ENCODE measurements around the gene MTMR1. TPM values are rescaled to one million over a fixed set of nuclear protein-coding genes. Genes with fewer than 3 reads are reported as not detected.

The MTMR1 gene
- total RNA-seq, 1 experiment from 2014 or later = 15.6 TPM

DNA sequence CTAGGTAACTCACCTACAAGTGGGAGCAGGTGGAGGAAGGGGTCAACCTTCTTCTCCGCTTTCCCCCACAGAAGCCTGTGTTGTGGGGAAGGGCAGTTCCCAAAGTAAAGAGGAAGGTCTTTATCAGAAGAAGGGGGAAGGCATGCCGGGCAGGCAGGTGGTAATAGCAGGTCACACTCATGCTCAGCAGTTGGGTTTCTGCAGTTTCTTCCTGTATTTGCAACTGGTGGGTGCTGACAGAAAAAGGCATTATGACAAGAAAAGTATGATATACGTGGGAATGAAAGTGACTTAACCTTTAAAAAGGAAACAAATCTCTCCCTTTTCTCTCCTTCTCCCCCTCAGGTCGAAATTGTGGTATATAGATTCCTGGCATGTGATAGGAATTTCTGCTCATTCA, 3.7 kb downstream of the MTMR1 start:
- DNase-seq (ENCODE audit: low spot score) (no peak), ATAC-seq (no peak)
- H3K4me1 Mint-ChIP-seq = peaks cover 14% of the 10 kb centered on the region
- no peaks in the 10 kb centered on the region for H3K9me3 Mint-ChIP-seq
- POLR2A ChIA-PET = no interaction called here
- H3K27me3 Mint-ChIP-seq (ENCODE audit: low read depth) = no peaks in the 10 kb centered on the region
- no peak overlapping the region for H3K4me3 Mint-ChIP-seq
- H3K36me3 Mint-ChIP-seq = no peaks in the 10 kb centered on the region
- CTCF ChIA-PET = no interaction called here
- H3K27ac Mint-ChIP-seq = no peak overlapping the region
- TF ChIP-seq ZSCAN18 (CRISPR knock-in tag; IDR thresholded peaks at IDR 0.05) = no peak
- no peak for TF ChIP-seq TCF7 (CRISPR knock-in tag; IDR thresholded peaks at IDR 0.05; ENCODE audit: low read depth)
- TF ChIP-seq OVOL2 (CRISPR knock-in tag; IDR thresholded peaks at IDR 0.05; ENCODE audit: borderline replicate concordance) = no peak
- TF ChIP-seq NFYB (CRISPR knock-in tag; conservative IDR thresholded peaks at IDR 0.05; ENCODE audit: low read depth) = no peak
- TF ChIP-seq FOXJ3 (CRISPR knock-in tag; IDR thresholded peaks at IDR 0.05; ENCODE audit: borderline replicate concordance) = no peak

GRCh38 chrX:150697641-150698040, 4.4 kb downstream of the MTMR1 start:
- H3K27me3 Mint-ChIP-seq (ENCODE audit: low read depth) = no peaks in the 10 kb centered on the region
- no peak overlapping the region for H3K4me3 Mint-ChIP-seq
- H3K27ac Mint-ChIP-seq = no peak overlapping the region
- ChIA-PET POLR2A (no interaction called here), CTCF (no interaction called here)
- DNase-seq (ENCODE audit: low spot score) = no peak
- H3K4me1 Mint-ChIP-seq = peaks cover 10% of the 10 kb centered on the region; the same call in 1 of the 2 replicates
- H3K36me3 Mint-ChIP-seq = no peaks in the 10 kb centered on the region
- TF ChIP-seq NFATC4 (CRISPR knock-in tag; IDR thresholded peaks at IDR 0.05) (no peak), NR1H2 (CRISPR knock-in tag; IDR thresholded peaks at IDR 0.05) (no peak), TP53 (CRISPR knock-in tag; IDR thresholded peaks at IDR 0.05) (no peak), TCF7 (CRISPR knock-in tag; IDR thresholded peaks at IDR 0.05; ENCODE audit: low read depth) (no peak), ATF6 (CRISPR knock-in tag; IDR thresholded peaks at IDR 0.05) (no peak), ERG (CRISPR knock-in tag; IDR thresholded peaks at IDR 0.05) (no peak)
- H3K9me3 Mint-ChIP-seq = no peaks in the 10 kb centered on the region
- ATAC-seq = no peak

DNA sequence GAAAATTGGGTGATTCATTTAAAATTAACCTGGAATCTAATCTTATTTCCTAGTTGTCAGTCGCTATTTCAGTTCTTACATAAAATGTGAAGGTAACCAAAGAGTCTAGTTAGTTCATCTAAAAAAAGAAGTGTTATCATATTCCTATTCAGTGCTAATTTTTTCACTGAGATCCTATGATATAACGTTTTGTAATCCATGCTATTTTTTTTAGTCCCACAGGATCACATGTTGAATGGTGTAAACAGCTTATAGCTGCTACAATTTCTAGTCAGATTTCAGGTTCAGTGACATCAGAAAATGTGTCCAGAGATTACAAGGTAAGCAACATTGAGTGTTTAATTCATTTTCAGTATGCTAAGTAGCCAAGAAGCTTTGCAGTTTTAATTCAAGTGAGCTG, 5.8 kb downstream of the MTMR1 start:
- no peaks in the 10 kb centered on the region for H3K36me3 Mint-ChIP-seq
- peaks cover 8% of the 10 kb centered on the region; the same call in 1 of the 2 replicates for H3K4me1 Mint-ChIP-seq
- H3K9me3 Mint-ChIP-seq = no peaks in the 10 kb centered on the region
- POLR2A ChIA-PET = no interaction called here
- no peaks in the 10 kb centered on the region for H3K27me3 Mint-ChIP-seq (ENCODE audit: low read depth)
- no peak overlapping the region for H3K27ac Mint-ChIP-seq
- TF ChIP-seq, protein P1, sequence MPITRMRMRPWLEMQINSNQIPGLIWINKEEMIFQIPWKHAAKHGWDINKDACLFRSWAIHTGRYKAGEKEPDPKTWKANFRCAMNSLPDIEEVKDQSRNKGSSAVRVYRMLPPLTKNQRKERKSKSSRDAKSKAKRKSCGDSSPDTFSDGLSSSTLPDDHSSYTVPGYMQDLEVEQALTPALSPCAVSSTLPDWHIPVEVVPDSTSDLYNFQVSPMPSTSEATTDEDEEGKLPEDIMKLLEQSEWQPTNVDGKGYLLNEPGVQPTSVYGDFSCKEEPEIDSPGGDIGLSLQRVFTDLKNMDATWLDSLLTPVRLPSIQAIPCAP (CRISPR knock-in tag; IDR thresholded peaks at IDR 0.05) = no peak
- CTCF ChIA-PET = interaction anchor here (1.5 kb wide), 1 partner anchor 15 kb away, joined by 4 read pairs; no protein-coding TSS in a partner anchor
- no peak for ATAC-seq
- no peak overlapping the region for H3K4me3 Mint-ChIP-seq
- no peak for DNase-seq (ENCODE audit: low spot score)

DNA sequence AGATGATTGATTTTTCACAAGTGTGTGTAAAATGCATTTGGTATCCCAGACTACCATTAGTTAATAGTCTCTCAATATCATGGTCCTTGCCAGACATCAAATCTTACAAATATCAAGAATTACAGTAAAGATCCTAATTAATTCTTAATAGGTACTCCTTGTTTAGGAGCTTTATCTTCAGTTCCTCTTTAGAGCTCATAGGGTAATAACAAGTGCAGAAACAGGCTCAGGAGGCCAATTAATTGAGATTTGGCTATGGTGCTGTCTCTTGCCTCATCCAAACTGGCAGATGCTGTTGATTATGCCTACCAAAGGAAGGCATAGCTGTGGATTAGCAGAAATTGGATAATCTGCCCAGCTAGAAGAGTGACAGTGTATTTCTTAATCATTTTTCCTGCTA, 6.9 kb downstream of the MTMR1 start:
- no peak for DNase-seq (ENCODE audit: low spot score)
- peaks cover 5% of the 10 kb centered on the region; the same call in 1 of the 2 replicates for H3K36me3 Mint-ChIP-seq
- CTCF ChIA-PET = interaction anchor here (1.5 kb wide), 1 partner anchor 17 kb away, joined by 4 read pairs; no protein-coding TSS in a partner anchor
- H3K9me3 Mint-ChIP-seq = no peaks in the 10 kb centered on the region
- no peaks in the 10 kb centered on the region for H3K27me3 Mint-ChIP-seq (ENCODE audit: low read depth)
- peaks cover 9% of the 10 kb centered on the region for H3K4me1 Mint-ChIP-seq
- ATAC-seq = no peak
- no peak overlapping the region for H3K27ac Mint-ChIP-seq
- H3K4me3 Mint-ChIP-seq = no peak overlapping the region
- POLR2A ChIA-PET = no interaction called here
- TF ChIP-seq, protein P2, sequence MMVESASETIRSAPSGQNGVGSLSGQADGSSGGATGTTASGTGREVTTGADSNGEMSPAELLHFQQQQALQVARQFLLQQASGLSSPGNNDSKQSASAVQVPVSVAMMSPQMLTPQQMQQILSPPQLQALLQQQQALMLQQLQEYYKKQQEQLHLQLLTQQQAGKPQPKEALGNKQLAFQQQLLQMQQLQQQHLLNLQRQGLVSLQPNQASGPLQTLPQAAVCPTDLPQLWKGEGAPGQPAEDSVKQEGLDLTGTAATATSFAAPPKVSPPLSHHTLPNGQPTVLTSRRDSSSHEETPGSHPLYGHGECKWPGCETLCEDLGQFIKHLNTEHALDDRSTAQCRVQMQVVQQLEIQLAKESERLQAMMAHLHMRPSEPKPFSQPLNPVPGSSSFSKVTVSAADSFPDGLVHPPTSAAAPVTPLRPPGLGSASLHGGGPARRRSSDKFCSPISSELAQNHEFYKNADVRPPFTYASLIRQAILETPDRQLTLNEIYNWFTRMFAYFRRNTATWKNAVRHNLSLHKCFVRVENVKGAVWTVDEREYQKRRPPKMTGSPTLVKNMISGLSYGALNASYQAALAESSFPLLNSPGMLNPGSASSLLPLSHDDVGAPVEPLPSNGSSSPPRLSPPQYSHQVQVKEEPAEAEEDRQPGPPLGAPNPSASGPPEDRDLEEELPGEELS (CRISPR knock-in tag; IDR thresholded peaks at IDR 0.05) = no peak
- TF ChIP-seq IRF2 (CRISPR knock-in tag; IDR thresholded peaks at IDR 0.05; ENCODE audit: borderline replicate concordance, low read depth) = no peak
- TF ChIP-seq NFATC4 (CRISPR knock-in tag; IDR thresholded peaks at IDR 0.05) = no peak
- no peak for TF ChIP-seq ATF3 (CRISPR knock-in tag; conservative IDR thresholded peaks at IDR 0.05)
- no peak for TF ChIP-seq JUN (CRISPR knock-in tag; IDR thresholded peaks at IDR 0.05)
- TF ChIP-seq, protein P3, sequence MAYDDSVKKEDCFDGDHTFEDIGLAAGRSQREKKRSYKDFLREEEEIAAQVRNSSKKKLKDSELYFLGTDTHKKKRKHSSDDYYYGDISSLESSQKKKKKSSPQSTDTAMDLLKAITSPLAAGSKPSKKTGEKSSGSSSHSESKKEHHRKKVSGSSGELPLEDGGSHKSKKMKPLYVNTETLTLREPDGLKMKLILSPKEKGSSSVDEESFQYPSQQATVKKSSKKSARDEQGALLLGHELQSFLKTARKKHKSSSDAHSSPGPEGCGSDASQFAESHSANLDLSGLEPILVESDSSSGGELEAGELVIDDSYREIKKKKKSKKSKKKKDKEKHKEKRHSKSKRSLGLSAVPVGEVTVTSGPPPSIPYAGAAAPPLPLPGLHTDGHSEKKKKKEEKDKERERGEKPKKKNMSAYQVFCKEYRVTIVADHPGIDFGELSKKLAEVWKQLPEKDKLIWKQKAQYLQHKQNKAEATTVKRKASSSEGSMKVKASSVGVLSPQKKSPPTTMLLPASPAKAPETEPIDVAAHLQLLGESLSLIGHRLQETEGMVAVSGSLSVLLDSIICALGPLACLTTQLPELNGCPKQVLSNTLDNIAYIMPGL (CRISPR knock-in tag; IDR thresholded peaks at IDR 0.05) = no peak
- TF ChIP-seq, protein P4, sequence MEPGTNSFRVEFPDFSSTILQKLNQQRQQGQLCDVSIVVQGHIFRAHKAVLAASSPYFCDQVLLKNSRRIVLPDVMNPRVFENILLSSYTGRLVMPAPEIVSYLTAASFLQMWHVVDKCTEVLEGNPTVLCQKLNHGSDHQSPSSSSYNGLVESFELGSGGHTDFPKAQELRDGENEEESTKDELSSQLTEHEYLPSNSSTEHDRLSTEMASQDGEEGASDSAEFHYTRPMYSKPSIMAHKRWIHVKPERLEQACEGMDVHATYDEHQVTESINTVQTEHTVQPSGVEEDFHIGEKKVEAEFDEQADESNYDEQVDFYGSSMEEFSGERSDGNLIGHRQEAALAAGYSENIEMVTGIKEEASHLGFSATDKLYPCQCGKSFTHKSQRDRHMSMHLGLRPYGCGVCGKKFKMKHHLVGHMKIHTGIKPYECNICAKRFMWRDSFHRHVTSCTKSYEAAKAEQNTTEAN (CRISPR knock-in tag; IDR thresholded peaks at IDR 0.05) = no peak
- no peak for TF ChIP-seq PRRX2 (CRISPR knock-in tag; IDR thresholded peaks at IDR 0.05)
- TF ChIP-seq ZNF121 (CRISPR knock-in tag; IDR thresholded peaks at IDR 0.05) = no peak

All from WTC11 (cell line).